Fibroblast of villous mesenchyme (primary cell): Measurements from ENCODE around the gene AIG1. TPM values are rescaled to one million over a fixed set of nuclear protein-coding genes. Genes with fewer than 3 reads are reported as not detected.

Experiments
- DNase-seq: peaks from one replicate; pipeline ENCODE4 v3.0.0-alpha.2; 2010; ENCODE audit warnings: low read depth
- H3K4me3 ChIP-seq: 2 replicates; pipeline ENCODE4 v1.5.1; 2011; ENCODE audit warnings: low read depth, mild to moderate bottlenecking, low read length
- CTCF ChIP-seq: IDR thresholded peaks from 2 replicates; pipeline ENCODE4 v1.5.1; 2012; ENCODE audit warnings: low read depth, mild to moderate bottlenecking, low read length; ENCODE audit not compliant: insufficient read depth
- total RNA-seq: library from RNA; depleted of rRNA; stranded (reverse); fragments of >200 nt; gene quantifications from 2 replicates; pipeline ENCODE4 v1.2.3, GENCODE V29; 2012

Gene AIG1
- total RNA-seq, 1 donor, result 44.9 TPM

- no peak for DNase-seq
- H3K4me3 ChIP-seq, result no peak overlapping the region
- TF ChIP-seq CTCF, result no peak
These were observed 137.6 kb downstream of the AIG1 start for GRCh38 chr6:143198312-143198711.

- TF ChIP-seq CTCF, result no peak
- H3K4me3 ChIP-seq, result no peak overlapping the region
- no peak for DNase-seq
These were observed 138.6 kb downstream of the AIG1 start for GRCh38 chr6:143199291-143199690.

- no peak overlapping the region for H3K4me3 ChIP-seq
- TF ChIP-seq CTCF, result no peak
- DNase-seq, result no peak
These were observed 139.6 kb downstream of the AIG1 start for GRCh38 chr6:143200167-143200770.

- no peak for TF ChIP-seq CTCF
- H3K4me3 ChIP-seq, result no peak overlapping the region
- no peak for DNase-seq
These were observed 143.4 kb downstream of the AIG1 start for GRCh38 chr6:143204045-143204444.

GRCh38 chr6:143205131-143205535, 144.4 kb downstream of the AIG1 start:
- no peak for TF ChIP-seq CTCF
- DNase-seq, result no peak

GRCh38 chr6:143205585-143205984, 144.9 kb downstream of the AIG1 start:
- no peak for DNase-seq
- no peak for TF ChIP-seq CTCF
- no peak overlapping the region for H3K4me3 ChIP-seq

More at GRCh38 chr6:143205131-143205535, 144.4 kb downstream of the AIG1 start:
- no peak overlapping the region for H3K4me3 ChIP-seq

GRCh38 chr6:143205991-143206390, 145.3 kb downstream of the AIG1 start:
- DNase-seq, result no peak
- H3K4me3 ChIP-seq, result no peak overlapping the region
- TF ChIP-seq CTCF, result no peak
